AG09309 (cell line): ENCODE data around the gene IQCF5.
"Not testable (repeated sequence)": the region's sequence is repeated elsewhere in the genome, so short reads cannot be mapped to it uniquely, and the experiment has no call there.

Experiments
- DNase-seq: peaks from one replicate; pipeline ENCODE4 v3.0.0-alpha.2; 2010; ENCODE audit warnings: low read depth
- H3K4me3 ChIP-seq: 2 replicates; pipeline ENCODE4 v1.5.1; 2011; ENCODE audit warnings: mild to moderate bottlenecking, low read depth, low read length, moderate library complexity; ENCODE audit not compliant: control insufficient read depth
- TF ChIP-seq, protein P1 (sequence below): IDR thresholded peaks from 2 replicates; pipeline ENCODE4 v1.5.1; 2011; ENCODE audit warnings: mild to moderate bottlenecking, low read depth, low read length, inconsistent platforms; ENCODE audit not compliant: insufficient read depth, control insufficient read depth; ENCODE audit errors: missing control alignments

The IQCF5 gene

GRCh38 chr3:51875501-51875900, at the start of gene IQCF5:
IQCF5 (minus strand) TSS chr3:51875601; CDS start chr3:51875531, 70 bp downstream.
- no peak for DNase-seq
- TF ChIP-seq, protein P1, sequence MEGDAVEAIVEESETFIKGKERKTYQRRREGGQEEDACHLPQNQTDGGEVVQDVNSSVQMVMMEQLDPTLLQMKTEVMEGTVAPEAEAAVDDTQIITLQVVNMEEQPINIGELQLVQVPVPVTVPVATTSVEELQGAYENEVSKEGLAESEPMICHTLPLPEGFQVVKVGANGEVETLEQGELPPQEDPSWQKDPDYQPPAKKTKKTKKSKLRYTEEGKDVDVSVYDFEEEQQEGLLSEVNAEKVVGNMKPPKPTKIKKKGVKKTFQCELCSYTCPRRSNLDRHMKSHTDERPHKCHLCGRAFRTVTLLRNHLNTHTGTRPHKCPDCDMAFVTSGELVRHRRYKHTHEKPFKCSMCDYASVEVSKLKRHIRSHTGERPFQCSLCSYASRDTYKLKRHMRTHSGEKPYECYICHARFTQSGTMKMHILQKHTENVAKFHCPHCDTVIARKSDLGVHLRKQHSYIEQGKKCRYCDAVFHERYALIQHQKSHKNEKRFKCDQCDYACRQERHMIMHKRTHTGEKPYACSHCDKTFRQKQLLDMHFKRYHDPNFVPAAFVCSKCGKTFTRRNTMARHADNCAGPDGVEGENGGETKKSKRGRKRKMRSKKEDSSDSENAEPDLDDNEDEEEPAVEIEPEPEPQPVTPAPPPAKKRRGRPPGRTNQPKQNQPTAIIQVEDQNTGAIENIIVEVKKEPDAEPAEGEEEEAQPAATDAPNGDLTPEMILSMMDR: no peak
- H3K4me3 ChIP-seq: no peak within 1 kb of the TSS

DNA sequence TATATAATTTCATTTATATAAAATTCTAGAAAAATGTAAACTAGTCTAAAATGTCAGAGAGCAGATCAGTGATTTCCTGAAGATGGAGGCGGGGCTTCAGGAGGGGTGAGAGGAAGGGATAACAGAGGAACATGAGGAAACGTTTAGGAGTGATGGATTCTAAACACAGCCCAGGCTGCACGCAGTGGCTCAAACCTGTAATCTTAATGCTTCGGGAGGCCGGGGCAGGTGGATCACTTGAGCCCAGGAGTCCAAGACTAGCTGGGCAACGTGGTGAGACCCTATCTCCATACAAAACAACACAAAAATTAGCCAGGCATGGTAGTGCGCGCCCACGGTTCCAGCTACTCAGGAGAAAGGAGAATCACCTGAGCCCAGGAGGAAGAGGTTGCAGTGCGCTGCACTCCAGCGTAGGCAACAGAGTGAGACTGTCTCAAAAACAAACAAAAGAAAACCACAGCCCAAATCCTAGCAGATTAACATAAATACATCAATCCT, 45.7 kb upstream of the IQCF5 start:
- no peak overlapping the region for H3K4me3 ChIP-seq
- TF ChIP-seq, protein P1: no peak
- DNase-seq: no peak

- H3K4me3 ChIP-seq: no peak overlapping the region
- DNase-seq: no peak
- TF ChIP-seq, protein P1: no peak
Measured at GRCh38 chr3:51916418-51916817, 41.0 kb upstream of the IQCF5 start.

- DNase-seq: no peak
- TF ChIP-seq, protein P1: no peak
Measured at GRCh38 chr3:51908026-51908425, 32.6 kb upstream of the IQCF5 start.

DNA sequence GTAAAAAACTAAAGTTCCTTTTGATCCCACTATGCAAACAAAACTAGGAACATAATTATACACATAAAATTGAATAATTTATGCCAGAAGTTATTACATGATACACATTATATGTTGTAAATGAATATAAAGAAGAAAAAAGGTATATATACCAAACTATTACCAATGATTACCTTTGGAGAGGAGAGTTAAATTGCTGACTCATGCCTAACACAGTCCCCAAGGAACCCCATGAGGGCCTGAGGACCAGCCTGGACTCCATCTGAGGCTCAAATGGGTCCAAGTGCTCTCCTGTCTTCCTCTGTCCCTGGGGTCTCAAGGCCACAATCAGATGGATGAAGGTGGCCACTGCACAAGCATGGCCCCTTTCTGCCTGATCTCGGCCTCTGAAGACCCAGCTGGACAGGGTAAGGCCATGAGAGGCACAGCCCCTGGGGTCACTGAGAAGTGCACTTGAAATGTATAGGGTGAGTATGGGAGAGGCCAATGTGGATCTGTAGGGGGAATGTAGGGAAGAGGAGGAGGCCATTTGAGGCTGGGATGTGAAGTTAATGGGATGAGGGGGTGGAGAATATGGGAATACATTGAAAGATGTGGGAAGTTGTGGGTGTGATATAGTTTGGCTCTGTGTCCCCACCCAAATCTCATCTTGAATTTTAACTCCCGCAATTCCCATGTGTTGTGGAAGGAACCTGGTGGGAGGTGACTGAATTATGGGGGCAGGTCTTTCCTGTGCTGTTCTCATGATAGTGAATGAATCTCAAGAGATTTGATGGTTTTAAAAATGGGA, 28.8 kb upstream of the IQCF5 start:
- TF ChIP-seq, protein P1: no peak
- DNase-seq: no peak
- H3K4me3 ChIP-seq: no peak overlapping the region

More at GRCh38 chr3:51908026-51908425, 32.6 kb upstream of the IQCF5 start:
- no peak overlapping the region for H3K4me3 ChIP-seq

- DNase-seq, H3K4me3 ChIP-seq: not testable (repeated sequence)
Measured at GRCh38 chr3:51902361-51902760, 27.0 kb upstream of the IQCF5 start.

DNA sequence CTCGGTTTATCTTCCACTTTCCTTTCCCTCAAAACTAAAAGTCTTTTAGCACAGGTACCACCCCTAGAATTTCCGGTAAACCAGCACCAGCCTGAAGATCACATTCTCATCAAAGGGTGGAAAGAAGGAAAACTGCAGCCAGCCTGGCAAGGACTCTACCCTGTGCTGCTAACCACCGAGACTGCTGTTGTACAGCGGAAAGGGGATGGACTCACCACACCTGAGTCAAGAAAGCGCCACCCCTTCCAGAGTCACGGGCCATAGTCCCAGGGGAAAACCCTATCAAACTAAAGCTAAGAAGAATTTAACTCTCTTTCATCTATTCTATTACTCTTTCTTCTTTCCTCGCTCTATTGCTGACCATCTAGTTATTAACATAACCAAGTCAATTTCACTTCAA, 24.6 kb upstream of the IQCF5 start:
- not testable (repeated sequence) for DNase-seq, H3K4me3 ChIP-seq
